ENCODE measurements around the gene KBTBD7. TPM values are rescaled to one million over a fixed set of nuclear protein-coding genes. Genes with fewer than 3 reads are reported as not detected.

KBTBD7 gene
- total RNA-seq, 1 donor: 7.8 TPM

- no peak for DNase-seq (ENCODE audit: low read depth)
- TF ChIP-seq CTCF (IDR thresholded peaks at IDR 0.05; ENCODE audit: insufficient read depth, low read length): no peak
- no peak overlapping the region for H3K4me3 ChIP-seq (ENCODE audit: low read depth, low read length)
These were observed 36.8 kb upstream of the KBTBD7 start for GRCh38 chr13:41231025-41231677.

- DNase-seq (ENCODE audit: low read depth): no peak
- H3K4me3 ChIP-seq (ENCODE audit: low read depth, low read length): no peak overlapping the region
- TF ChIP-seq CTCF (IDR thresholded peaks at IDR 0.05; ENCODE audit: insufficient read depth, low read length): no peak
These were observed 35.0 kb upstream of the KBTBD7 start for GRCh38 chr13:41229356-41229755.

GRCh38 chr13:41224113-41225110, 30.0 kb upstream of the KBTBD7 start:
- TF ChIP-seq CTCF (IDR thresholded peaks at IDR 0.05; ENCODE audit: insufficient read depth, low read length): no peak
- H3K4me3 ChIP-seq (ENCODE audit: low read depth, low read length): no peak overlapping the region
- DNase-seq (ENCODE audit: low read depth): peak; percentile 66

GRCh38 chr13:41222259-41222852, 28.0 kb upstream of the KBTBD7 start:
- H3K4me3 ChIP-seq (ENCODE audit: low read depth, low read length): no peak overlapping the region
- peak; percentile 71 for DNase-seq (ENCODE audit: low read depth)
- TF ChIP-seq CTCF (IDR thresholded peaks at IDR 0.05; ENCODE audit: insufficient read depth, low read length): peak; percentile 78

DNA sequence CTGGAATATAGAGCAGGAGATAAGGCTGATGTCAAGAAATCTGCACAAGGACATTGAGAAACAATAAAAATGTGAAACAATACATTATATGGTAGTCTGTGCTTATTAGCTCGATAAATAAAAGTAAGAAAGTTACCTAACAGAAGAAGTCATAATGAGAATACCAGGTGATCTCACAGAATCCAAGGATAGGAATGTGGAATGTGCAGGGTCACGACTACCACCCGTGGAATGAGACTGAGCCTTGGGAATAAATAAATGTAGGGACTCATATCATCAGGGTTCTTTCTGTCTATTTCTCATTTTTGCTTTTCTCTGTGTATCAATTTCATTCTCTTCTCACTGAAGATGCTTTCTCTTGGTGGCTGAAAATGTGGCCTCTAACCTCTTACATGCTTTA, 26.0 kb upstream of the KBTBD7 start:
- DNase-seq (ENCODE audit: low read depth): no peak
- no peak overlapping the region for H3K4me3 ChIP-seq (ENCODE audit: low read depth, low read length)
- no peak for TF ChIP-seq CTCF (IDR thresholded peaks at IDR 0.05; ENCODE audit: insufficient read depth, low read length)

DNA sequence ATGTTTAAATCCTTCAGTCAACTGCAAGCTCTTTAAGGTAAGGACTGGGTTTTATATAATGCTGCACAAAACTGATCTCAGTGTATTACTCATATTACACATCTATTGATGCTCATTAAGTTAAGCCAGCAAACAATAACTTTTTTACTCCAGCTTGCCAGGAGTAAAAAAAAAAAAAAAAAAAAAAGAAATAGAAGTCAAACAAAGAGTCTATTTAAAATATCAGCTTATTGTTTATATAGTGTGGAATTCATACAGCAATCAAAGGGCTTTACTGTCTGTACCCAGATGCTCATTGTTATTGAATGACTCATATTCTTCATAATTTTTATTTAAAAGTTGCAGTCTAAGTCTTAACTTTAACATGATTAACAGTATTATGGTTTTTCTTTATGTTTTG, 21.8 kb upstream of the KBTBD7 start:
- DNase-seq (ENCODE audit: low read depth): peak; percentile 54
- no peak overlapping the region for H3K4me3 ChIP-seq (ENCODE audit: low read depth, low read length)
- TF ChIP-seq CTCF (IDR thresholded peaks at IDR 0.05; ENCODE audit: insufficient read depth, low read length): no peak

Measured in fibroblast of the aortic adventitia (primary cell).